SJSA1 (cell line): Measurements from ENCODE around the gene MICALL1. TPM values are rescaled to one million over a fixed set of nuclear protein-coding genes. Genes with fewer than 3 reads are reported as not detected.
"Not testable (repeated sequence)": the region's sequence is repeated elsewhere in the genome, so short reads cannot be mapped to it uniquely, and the experiment has no call there.

Source experiments
- DNase-seq, 2 experiments: peaks; one replicate each; pipeline ENCODE4 v3.0.0-alpha.2; 2015 to 2020; ENCODE audit warnings: low spot score in 2 of 2, low read depth in 1 of 2
- H3K27ac ChIP-seq: fragments of 250-450 bp; sonication (Bioruptor Pico); 2 replicates; pipeline ENCODE4 v1.5.1; 2020; ENCODE audit warnings: mild to moderate bottlenecking, moderate library complexity
- H3K27me3 ChIP-seq: fragments of 250-450 bp; sonication (Bioruptor Pico); replicated peaks from 2 replicates; pipeline ENCODE4 v1.5.1; 2020; ENCODE audit warnings: mild to moderate bottlenecking, moderate library complexity
- H3K36me3 ChIP-seq: fragments of 250-450 bp; sonication (Bioruptor Pico); 2 replicates; pipeline ENCODE4 v1.5.1; 2020; ENCODE audit warnings: mild to moderate bottlenecking
- H3K4me1 ChIP-seq: fragments of 250-450 bp; sonication (Bioruptor Pico); replicated peaks from 2 replicates; pipeline ENCODE4 v1.6.1; 2021; ENCODE audit warnings: mild to moderate bottlenecking
- H3K4me3 ChIP-seq: fragments of 250-450 bp; sonication (Bioruptor Pico); 2 replicates; pipeline ENCODE4 v1.5.1; 2020; ENCODE audit warnings: mild to moderate bottlenecking
- H3K9me3 ChIP-seq: fragments of 250-450 bp; sonication (Bioruptor Pico); replicated peaks from 2 replicates; pipeline ENCODE4 v1.5.1; 2020; ENCODE audit warnings: mild to moderate bottlenecking
- total RNA-seq: library from RNA; depleted of rRNA; stranded (reverse); fragments of >200 nt; shearing (Covaris generic); gene quantifications from 2 replicates; pipeline ENCODE4 v1.2.3, GENCODE V29; 2014

Gene MICALL1
- total RNA-seq, 1 experiment from 2014 or later = 61.1 TPM

GRCh38 chr22:37929390-37929789 is 23.3 kb downstream of the MICALL1 start:
- Histone ChIP-seq H3K36me3 (peaks cover 96% of the 10 kb centered on the region), H3K9me3 (no peaks in the 10 kb centered on the region), H3K27ac (no peak overlapping the region), H3K4me3 (no peak overlapping the region), H3K4me1 (peaks cover 21% of the 10 kb centered on the region), H3K27me3 (no peaks in the 10 kb centered on the region)
- no peak for DNase-seq

GRCh38 chr22:37930270-37930951 is 24.3 kb downstream of the MICALL1 start:
- H3K4me1 ChIP-seq = peaks cover 21% of the 10 kb centered on the region
- H3K27ac ChIP-seq = no peak overlapping the region
- peak in 1 of 2 experiments; percentile 28 for DNase-seq
- no peaks in the 10 kb centered on the region for H3K27me3 ChIP-seq
- H3K4me3 ChIP-seq = no peak overlapping the region
- peaks cover 91% of the 10 kb centered on the region for H3K36me3 ChIP-seq
- no peaks in the 10 kb centered on the region for H3K9me3 ChIP-seq

- no peak for DNase-seq
- Histone ChIP-seq H3K4me3 (no peak overlapping the region), H3K27me3 (no peaks in the 10 kb centered on the region), H3K27ac (no peak overlapping the region), H3K4me1 (peaks cover 21% of the 10 kb centered on the region), H3K9me3 (no peaks in the 10 kb centered on the region), H3K36me3 (peaks cover 88% of the 10 kb centered on the region)
Measured at GRCh38 chr22:37930952-37931440, 24.9 kb downstream of the MICALL1 start.

- DNase-seq = no peak
- Histone ChIP-seq H3K27me3 (no peaks in the 10 kb centered on the region), H3K36me3 (peaks cover 88% of the 10 kb centered on the region), H3K4me1 (peaks cover 21% of the 10 kb centered on the region), H3K9me3 (no peaks in the 10 kb centered on the region), H3K4me3 (no peak overlapping the region), H3K27ac (no peak overlapping the region)
Measured at GRCh38 chr22:37931893-37932389, 25.8 kb downstream of the MICALL1 start.

GRCh38 chr22:37932401-37932800 is 26.3 kb downstream of the MICALL1 start:
- H3K9me3 ChIP-seq = no peaks in the 10 kb centered on the region
- no peak overlapping the region for H3K4me3 ChIP-seq
- no peaks in the 10 kb centered on the region for H3K27me3 ChIP-seq
- H3K36me3 ChIP-seq = peaks cover 85% of the 10 kb centered on the region
- H3K27ac ChIP-seq = no peak overlapping the region
- DNase-seq = no peak
- peaks cover 21% of the 10 kb centered on the region for H3K4me1 ChIP-seq

GRCh38 chr22:37932821-37933578 is 26.9 kb downstream of the MICALL1 start:
- H3K4me3 ChIP-seq = no peak overlapping the region
- peaks cover 21% of the 10 kb centered on the region for H3K4me1 ChIP-seq
- H3K36me3 ChIP-seq = peaks cover 85% of the 10 kb centered on the region
- H3K27me3 ChIP-seq = no peaks in the 10 kb centered on the region
- H3K27ac ChIP-seq = peak overlapping the region; percentile 29
- no peak for DNase-seq
- no peaks in the 10 kb centered on the region for H3K9me3 ChIP-seq

GRCh38 chr22:37933711-37934376 is 27.7 kb downstream of the MICALL1 start:
- H3K27ac ChIP-seq = peak overlapping the region; percentile 29
- H3K4me1 ChIP-seq = peaks cover 21% of the 10 kb centered on the region
- DNase-seq = peak; percentile 95 to 96
- H3K36me3 ChIP-seq = peaks cover 82% of the 10 kb centered on the region
- no peaks in the 10 kb centered on the region for H3K9me3 ChIP-seq
- H3K27me3 ChIP-seq = no peaks in the 10 kb centered on the region
- H3K4me3 ChIP-seq = no peak overlapping the region

GRCh38 chr22:37940698-37941376 is 34.7 kb downstream of the MICALL1 start:
- Histone ChIP-seq H3K27me3 (no peaks in the 10 kb centered on the region), H3K9me3 (no peaks in the 10 kb centered on the region), H3K27ac (no peak overlapping the region), H3K4me1 (no peaks in the 10 kb centered on the region), H3K4me3 (no peak overlapping the region), H3K36me3 (peaks cover 67% of the 10 kb centered on the region)
- DNase-seq = no peak

GRCh38 chr22:37942133-37942532 is 36.0 kb downstream of the MICALL1 start:
- no peaks in the 10 kb centered on the region for H3K9me3 ChIP-seq
- H3K27ac ChIP-seq = no peak overlapping the region
- H3K27me3 ChIP-seq = no peaks in the 10 kb centered on the region
- peaks cover 56% of the 10 kb centered on the region for H3K36me3 ChIP-seq
- DNase-seq = no peak
- H3K4me1 ChIP-seq = no peaks in the 10 kb centered on the region
- H3K4me3 ChIP-seq = no peak overlapping the region

- H3K9me3 ChIP-seq = no peaks in the 10 kb centered on the region
- no peak overlapping the region for H3K27ac ChIP-seq
- no peak overlapping the region for H3K4me3 ChIP-seq
- H3K4me1 ChIP-seq = no peaks in the 10 kb centered on the region
- H3K27me3 ChIP-seq = no peaks in the 10 kb centered on the region
- H3K36me3 ChIP-seq = peaks cover 47% of the 10 kb centered on the region
- DNase-seq = no peak
Measured at GRCh38 chr22:37943136-37943824, 37.2 kb downstream of the MICALL1 start.

- Histone ChIP-seq H3K27me3 (no peaks in the 10 kb centered on the region), H3K4me3 (no peak overlapping the region), H3K27ac (no peak overlapping the region), H3K36me3 (peaks cover 43% of the 10 kb centered on the region), H3K9me3 (no peaks in the 10 kb centered on the region), H3K4me1 (no peaks in the 10 kb centered on the region)
- DNase-seq = no peak
Measured at GRCh38 chr22:37943825-37944198, 37.7 kb downstream of the MICALL1 start.

- not testable (repeated sequence) for H3K27me3 ChIP-seq, DNase-seq, H3K9me3 ChIP-seq, H3K4me1 ChIP-seq, H3K27ac ChIP-seq, H3K4me3 ChIP-seq
- H3K36me3 ChIP-seq = peaks cover 37% of the 10 kb centered on the region
Measured at GRCh38 chr22:37944423-37944822, 38.3 kb downstream of the MICALL1 start.
